Non-pigmented ciliary epithelial cell (primary cell): ENCODE data around the gene STOX1.
"Not testable (repeated sequence)": the region's sequence is repeated elsewhere in the genome, so short reads cannot be mapped to it uniquely, and the experiment has no call there.

Experiments used
- DNase-seq: peaks from one replicate; pipeline ENCODE4 v3.0.0-alpha.2; 2010; ENCODE audit warnings: low read depth

Gene STOX1

DNA sequence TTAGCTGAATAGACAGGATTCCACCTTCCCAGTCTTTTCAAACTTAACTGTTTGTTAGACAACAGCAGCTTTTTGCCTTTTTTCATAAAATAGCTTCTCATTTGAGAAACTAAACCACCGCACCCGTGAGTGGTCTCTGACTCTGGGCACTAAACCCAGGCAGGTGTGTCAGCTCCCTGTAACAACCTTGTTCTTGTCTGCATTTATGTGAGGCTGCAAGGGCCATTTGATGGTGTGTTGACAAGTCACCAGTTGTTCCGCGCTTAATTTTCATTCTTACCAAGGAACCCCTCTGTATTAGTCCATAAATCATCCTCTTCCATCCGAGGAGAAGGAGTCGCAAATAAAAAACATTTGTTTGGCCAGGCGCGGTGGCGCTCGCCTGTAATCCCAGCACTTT, 1.5 kb downstream of the STOX1 start:
- no peak for DNase-seq

DNA sequence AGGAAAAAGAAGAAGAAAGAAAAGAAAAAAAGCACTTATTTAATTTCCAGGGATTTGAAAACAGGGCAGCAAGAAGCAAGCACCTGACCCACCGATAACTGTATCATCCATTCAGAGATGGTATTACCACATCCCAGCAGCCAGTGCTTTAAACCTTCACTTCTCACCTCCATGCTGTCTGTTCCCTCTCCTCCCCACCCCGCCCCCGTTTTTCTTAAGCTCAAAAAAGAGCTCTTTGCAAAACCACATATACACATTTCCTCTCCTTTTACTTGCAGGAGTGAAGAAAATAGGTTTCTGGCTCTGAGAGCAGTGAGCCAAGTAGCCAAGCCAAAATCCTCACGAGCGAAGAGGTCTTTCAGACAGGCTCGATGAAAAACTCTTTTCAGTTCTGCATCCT, 2.2 kb downstream of the STOX1 start:
- no peak for DNase-seq

- no peak for DNase-seq
Observed at GRCh38 chr10:68829952-68830351, 2.6 kb downstream of the STOX1 start.

GRCh38 chr10:68831961-68832455, 4.7 kb downstream of the STOX1 start:
- DNase-seq, result no peak

GRCh38 chr10:68832601-68833000, 5.3 kb downstream of the STOX1 start:
- DNase-seq, result no peak

GRCh38 chr10:68837626-68838322, 10.4 kb downstream of the STOX1 start:
- DNase-seq, result no peak

GRCh38 chr10:68840650-68841049, 13.3 kb downstream of the STOX1 start:
- not testable (repeated sequence) for DNase-seq

DNA sequence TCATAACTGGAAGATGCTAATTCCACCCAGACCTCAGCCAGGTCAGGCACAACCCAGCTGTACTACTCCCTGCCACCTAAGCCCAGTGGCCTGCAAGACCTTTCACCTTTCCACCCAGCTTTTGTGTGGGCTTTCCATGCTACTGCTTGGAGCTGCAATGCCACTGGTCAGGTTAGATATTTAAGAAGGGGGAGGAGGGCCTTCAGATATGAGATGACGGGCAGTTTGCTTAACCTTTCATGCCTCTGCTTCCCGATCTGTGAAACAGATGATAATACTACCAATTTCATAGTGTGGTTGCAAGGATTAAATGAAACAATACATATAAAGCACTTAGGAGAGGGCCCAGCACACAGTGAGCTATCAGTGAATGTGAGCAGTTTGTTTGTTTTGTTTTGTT, 20.9 kb downstream of the STOX1 start:
- DNase-seq, result no peak

DNA sequence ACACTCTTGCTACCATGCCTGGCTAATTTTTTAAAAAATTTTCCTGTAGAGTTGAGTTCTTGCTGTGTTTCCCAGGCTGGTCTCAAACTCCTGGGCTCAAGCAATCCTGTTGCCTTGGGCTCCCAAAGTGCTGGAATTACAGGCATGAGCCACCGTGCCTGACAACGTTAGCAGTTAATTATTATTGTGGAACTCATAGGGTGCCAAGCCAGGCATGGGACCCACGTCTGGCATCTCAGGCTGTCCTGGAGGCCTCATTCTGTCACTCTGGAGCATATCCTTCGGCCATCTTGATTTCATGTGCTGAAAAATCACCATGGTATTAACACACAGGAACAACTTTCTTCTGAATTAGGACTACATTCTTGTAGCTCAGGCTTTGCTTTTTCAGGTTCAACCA, 21.5 kb downstream of the STOX1 start:
- no peak for DNase-seq

DNA sequence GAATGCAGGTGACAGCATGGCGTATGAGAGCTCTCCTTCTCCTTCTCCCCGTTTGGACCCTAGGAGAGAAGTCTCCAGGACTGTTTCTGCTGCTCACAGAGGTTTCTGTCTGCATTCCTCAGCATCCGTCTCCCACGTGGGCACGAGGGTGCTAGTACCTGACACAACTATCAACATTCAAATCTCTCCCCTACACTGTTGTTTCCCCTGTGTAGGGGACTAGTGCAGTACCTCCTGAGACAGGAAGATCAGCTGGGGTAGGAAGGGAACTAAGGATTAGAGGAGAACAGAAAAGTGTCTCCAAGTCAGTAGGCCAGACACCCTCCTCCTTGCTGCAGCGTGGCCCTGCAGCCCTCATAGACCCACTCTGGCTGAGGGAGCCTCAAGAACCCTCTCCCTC, 29.0 kb downstream of the STOX1 start:
- no peak for DNase-seq

DNA sequence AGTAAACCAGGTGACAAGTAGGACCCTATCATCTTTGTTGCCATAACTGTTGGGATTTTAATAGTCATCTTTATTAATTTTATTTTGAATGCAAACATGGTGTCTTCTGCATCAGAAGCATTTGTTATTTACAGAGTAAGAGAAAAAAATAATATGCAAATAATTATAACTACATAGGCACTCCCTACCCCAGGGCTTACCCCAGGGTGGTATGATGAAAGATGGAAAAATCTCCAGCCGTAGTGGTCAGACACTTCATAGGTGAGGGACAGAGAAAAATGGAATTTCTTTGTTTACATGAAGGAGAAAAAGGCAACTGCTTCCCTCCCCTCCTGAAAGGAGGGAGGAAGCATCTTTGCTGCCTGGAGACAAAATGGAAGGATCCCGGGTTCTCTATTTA, 29.7 kb downstream of the STOX1 start:
- DNase-seq, result no peak

GRCh38 chr10:68861253-68861652, 33.9 kb downstream of the STOX1 start:
- DNase-seq, result no peak

GRCh38 chr10:68864611-68865010, 37.3 kb downstream of the STOX1 start:
- DNase-seq, result no peak

GRCh38 chr10:68868173-68868572, 40.8 kb downstream of the STOX1 start:
- DNase-seq, result not testable (repeated sequence)

- DNase-seq, result no peak
Observed at GRCh38 chr10:68869623-68870022, 42.3 kb downstream of the STOX1 start.

DNA sequence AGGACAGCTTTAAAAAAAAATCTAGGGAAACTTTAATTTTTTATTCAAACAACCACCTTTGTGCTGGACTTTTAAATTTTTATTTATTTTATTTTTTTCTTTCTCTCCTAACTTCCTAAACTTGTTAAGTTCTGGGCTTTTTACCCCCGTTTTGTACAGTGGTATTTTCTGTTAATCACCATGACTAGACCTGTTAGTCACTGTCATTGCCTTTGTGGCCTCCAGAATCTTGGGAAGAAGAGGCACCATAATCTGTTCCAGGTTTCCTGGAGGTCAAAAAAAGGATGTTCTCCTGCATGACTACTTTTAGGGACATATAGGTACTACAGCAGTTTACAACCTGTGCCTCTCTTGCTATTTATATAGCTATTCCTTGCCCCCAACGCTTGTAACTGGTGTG, 42.7 kb downstream of the STOX1 start:
- DNase-seq, result no peak

- DNase-seq, result no peak
Observed at GRCh38 chr10:68870545-68871104, 43.3 kb downstream of the STOX1 start.

GRCh38 chr10:68871105-68871711, 43.9 kb downstream of the STOX1 start:
- peak; percentile 17 for DNase-seq

DNA sequence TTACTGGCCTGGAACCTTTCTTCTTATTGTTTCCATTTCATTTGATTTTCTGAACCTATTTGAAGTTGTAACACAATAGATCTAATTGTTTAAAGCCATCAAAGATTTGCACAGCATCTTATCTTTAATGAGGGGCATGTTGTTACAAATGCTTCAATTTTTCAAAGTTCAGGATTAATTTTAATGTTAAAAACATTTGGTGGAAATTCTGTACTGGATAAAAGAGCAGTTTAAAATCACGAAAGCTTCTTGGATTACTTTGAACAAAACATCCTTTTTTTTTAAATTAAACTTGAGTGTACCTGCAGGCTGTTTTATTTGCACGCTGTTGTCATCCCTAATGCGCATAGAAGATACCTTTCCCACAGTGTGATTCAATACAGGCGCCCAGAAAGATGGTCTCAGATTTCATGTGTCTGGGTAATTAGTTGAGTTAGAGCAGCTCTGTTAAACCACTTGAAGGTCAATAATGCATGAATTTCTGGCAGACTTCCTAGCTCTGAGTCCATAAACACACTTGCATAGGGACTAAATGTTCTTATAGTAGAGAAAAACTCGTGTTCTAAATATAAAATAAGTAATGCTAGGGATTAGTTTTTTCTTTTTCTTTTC, 44.5 kb downstream of the STOX1 start:
- DNase-seq, result peak; percentile 90

DNA sequence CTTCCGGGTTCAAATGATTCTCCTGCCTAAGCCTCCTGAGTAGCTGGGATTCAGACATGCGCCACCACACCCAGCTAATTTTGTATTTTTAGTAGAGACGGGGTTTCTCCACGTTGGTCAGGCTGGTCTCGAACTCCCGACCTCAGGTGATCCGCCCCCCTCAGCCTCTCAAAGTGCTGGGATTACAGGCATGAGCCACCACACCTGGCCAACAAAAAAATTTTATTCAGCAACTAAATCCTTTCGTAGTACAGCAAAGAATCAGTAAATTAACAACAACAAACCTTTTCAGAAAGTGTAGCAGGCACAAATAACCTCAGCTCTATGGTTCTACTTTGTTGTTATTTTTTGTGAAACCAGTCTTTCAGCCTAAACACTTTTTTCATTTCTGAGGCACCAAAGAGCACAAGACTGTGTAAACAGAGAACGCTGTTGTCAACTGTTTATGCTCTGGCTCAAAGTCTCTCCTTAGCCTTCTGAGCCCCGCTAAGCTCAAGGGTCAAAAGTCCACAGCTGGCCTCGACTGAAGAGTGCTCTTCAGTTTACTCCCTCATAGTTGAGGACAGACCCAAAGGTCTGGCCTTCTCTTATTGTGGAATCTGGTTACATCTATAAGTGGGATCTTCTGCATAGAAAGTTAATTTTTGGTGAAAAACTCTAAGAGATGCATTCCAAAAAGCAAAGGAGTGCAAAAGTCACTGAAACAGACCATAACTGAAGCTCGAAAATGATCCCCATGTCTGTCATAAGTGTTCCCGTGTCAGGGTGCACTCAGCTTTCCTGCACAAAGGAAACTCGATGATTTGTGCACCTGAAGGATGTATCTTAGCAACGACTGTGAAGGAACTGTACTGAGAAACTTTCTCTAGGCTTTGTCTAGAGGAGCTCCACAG, 49.2 kb downstream of the STOX1 start:
- no peak for DNase-seq

GRCh38 chr10:68877482-68878110, 50.3 kb downstream of the STOX1 start:
- DNase-seq, result no peak

- no peak for DNase-seq
Observed at GRCh38 chr10:68878496-68878895, 51.2 kb downstream of the STOX1 start.
